Uterus (tissue), 4 donors: ENCODE results near the gene OST4. TPM values are rescaled to one million over a fixed set of nuclear protein-coding genes. Genes with fewer than 3 reads are reported as not detected.
A peak's percentile ranks its signal among the peaks of the same experiment; 100 is the strongest.

ENCODE experiments used
- DNase-seq, 2 donors: peaks; one replicate each; pipeline ENCODE4 v3.0.0-alpha.2; 2019 to 2020
- H3K27ac ChIP-seq, 2 donors: fragments of 200-600 bp; sonication (generic); 1 replicate in 1 of 2; 2 replicates in 1 of 2; pipeline ENCODE4 v1.5.1; 2016 to 2018
- H3K27me3 ChIP-seq, 2 donors: fragments of 200-600 bp; sonication (generic); one replicate each; pipeline ENCODE4 v1.5.1; 2018 to 2019; ENCODE audit warnings: control low read depth in 1 of 2
- H3K36me3 ChIP-seq, 2 donors: fragments of 200-600 bp; sonication (generic); one replicate each; pipeline ENCODE4 v1.5.1; 2019; ENCODE audit warnings: control low read depth in 1 of 2
- H3K4me1 ChIP-seq, 2 donors: fragments of 200-600 bp; sonication (generic); one replicate each; pipeline ENCODE4 v1.5.1; 2018 to 2019; ENCODE audit warnings: control low read depth in 1 of 2
- H3K4me3 ChIP-seq, 2 donors: fragments of 200-600 bp; sonication (generic); 1 replicate in 1 of 2; 2 replicates in 1 of 2; pipeline ENCODE4 v1.5.1; 2018 to 2019; ENCODE audit warnings: mild to moderate bottlenecking in 1 of 2
- H3K9me3 ChIP-seq, 2 donors: fragments of 200-600 bp; sonication (generic); one replicate each; pipeline ENCODE4 v1.5.1; 2019; ENCODE audit warnings: control low read depth in 1 of 2
- POLR2A ChIP-seq, 2 donors: fragments of 450-650 bp; IDR thresholded peaks; one replicate each; pipeline ENCODE4 v1.6.1; 2016; ENCODE audit warnings: antibody characterized with exemption in 2 of 2, mild to moderate bottlenecking in 1 of 2, moderate library complexity in 1 of 2
- intact Hi-C: fragments of 100-400 bp; cut with DNase I; formaldehyde crosslinking; loops from one replicate; pipeline ENCODE4 v1.15.1; 2023; ENCODE audit warnings: low total_unique reads
- total RNA-seq, 4 donors: library from RNA; depleted of rRNA in 3 of 4; stranded (reverse); fragments of >200 nt in 3 of 4; gene quantifications; one replicate each; pipeline versions ENCODE4 v1.1.0 to v1.2.4, GENCODE V29; 2014 to 2023
- TF ChIP-seq, protein P1 (sequence below), 4 experiments: fragments of 200-600 bp in 2 of 4; fragments of 450-650 bp in 2 of 4; sonication (generic) in 2 of 4; IDR thresholded peaks; one replicate each; pipeline ENCODE4 v1.5.1; 2016 to 2019; ENCODE audit warnings: antibody characterized with exemption in 4 of 4, mild to moderate bottlenecking in 2 of 4, moderate library complexity in 1 of 4
- donor health status: DM: yes; HTN: yes; CAD: no.

OST4 gene
- total RNA-seq, 4 donors from 2014 or later = 76.3 to 387 (median 237) TPM

GRCh38 chr2:27029051-27029450, 42.4 kb downstream of the OST4 start:
- Histone ChIP-seq H3K4me1 (peaks cover 0 to 6% of the 10 kb centered on the region in 2 donors), H3K36me3 (no peaks in the 10 kb centered on the region), H3K27ac (no peak overlapping the region), H3K4me3 (no peak overlapping the region), H3K27me3 (no peaks in the 10 kb centered on the region), H3K9me3 (no peaks in the 10 kb centered on the region)
- TF ChIP-seq, protein P1, sequence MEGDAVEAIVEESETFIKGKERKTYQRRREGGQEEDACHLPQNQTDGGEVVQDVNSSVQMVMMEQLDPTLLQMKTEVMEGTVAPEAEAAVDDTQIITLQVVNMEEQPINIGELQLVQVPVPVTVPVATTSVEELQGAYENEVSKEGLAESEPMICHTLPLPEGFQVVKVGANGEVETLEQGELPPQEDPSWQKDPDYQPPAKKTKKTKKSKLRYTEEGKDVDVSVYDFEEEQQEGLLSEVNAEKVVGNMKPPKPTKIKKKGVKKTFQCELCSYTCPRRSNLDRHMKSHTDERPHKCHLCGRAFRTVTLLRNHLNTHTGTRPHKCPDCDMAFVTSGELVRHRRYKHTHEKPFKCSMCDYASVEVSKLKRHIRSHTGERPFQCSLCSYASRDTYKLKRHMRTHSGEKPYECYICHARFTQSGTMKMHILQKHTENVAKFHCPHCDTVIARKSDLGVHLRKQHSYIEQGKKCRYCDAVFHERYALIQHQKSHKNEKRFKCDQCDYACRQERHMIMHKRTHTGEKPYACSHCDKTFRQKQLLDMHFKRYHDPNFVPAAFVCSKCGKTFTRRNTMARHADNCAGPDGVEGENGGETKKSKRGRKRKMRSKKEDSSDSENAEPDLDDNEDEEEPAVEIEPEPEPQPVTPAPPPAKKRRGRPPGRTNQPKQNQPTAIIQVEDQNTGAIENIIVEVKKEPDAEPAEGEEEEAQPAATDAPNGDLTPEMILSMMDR (IDR thresholded peaks at IDR 0.05) = no peak
- TF ChIP-seq POLR2A (IDR thresholded peaks at IDR 0.05) = no peak
- intact Hi-C loops = no loop called here
- no peak for DNase-seq

DNA sequence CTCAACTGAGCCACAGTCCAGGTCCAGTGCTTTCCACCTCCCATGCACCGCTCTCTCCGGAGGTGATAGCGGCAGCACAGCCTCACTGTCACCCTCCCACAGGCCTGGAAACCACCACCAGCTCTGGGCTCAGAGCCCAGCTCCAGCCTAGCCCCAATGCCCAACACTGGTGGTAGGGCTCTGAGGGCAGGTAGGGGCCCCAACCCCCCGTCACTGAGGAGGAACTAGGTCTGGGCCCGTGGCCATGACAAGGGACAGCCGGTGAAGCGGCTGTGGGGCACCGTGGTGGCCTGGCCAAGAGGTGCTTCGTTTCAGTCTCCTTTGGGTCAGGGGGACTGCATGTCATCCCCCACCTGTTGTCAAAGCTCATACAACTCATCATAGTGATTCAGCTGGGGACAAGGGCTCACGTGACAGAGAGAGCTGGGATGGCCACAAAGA, 44.2 kb downstream of the OST4 start:
- TF ChIP-seq, protein P1 (IDR thresholded peaks at IDR 0.05) = no peak
- no peak for TF ChIP-seq POLR2A (IDR thresholded peaks at IDR 0.05)
- intact Hi-C loops = no loop called here
- Histone ChIP-seq H3K27me3 (no peaks in the 10 kb centered on the region), H3K36me3 (no peaks in the 10 kb centered on the region), H3K4me1 (no peaks in the 10 kb centered on the region), H3K9me3 (no peaks in the 10 kb centered on the region), H3K27ac (no peak overlapping the region), H3K4me3 (no peak overlapping the region)
- no peak for DNase-seq

GRCh38 chr2:27025861-27026851, 45.3 kb downstream of the OST4 start:
- no peaks in the 10 kb centered on the region for H3K36me3 ChIP-seq
- H3K4me1 ChIP-seq = peaks cover 2 to 6% of the 10 kb centered on the region in 2 donors
- no peak overlapping the region for H3K27ac ChIP-seq
- no peak overlapping the region for H3K4me3 ChIP-seq
- intact Hi-C loops = no loop called here
- H3K9me3 ChIP-seq = no peaks in the 10 kb centered on the region
- TF ChIP-seq, protein P1 (IDR thresholded peaks at IDR 0.05) = no peak
- no peak for TF ChIP-seq POLR2A (IDR thresholded peaks at IDR 0.05)
- no peak for DNase-seq
- H3K27me3 ChIP-seq = no peaks in the 10 kb centered on the region

DNA sequence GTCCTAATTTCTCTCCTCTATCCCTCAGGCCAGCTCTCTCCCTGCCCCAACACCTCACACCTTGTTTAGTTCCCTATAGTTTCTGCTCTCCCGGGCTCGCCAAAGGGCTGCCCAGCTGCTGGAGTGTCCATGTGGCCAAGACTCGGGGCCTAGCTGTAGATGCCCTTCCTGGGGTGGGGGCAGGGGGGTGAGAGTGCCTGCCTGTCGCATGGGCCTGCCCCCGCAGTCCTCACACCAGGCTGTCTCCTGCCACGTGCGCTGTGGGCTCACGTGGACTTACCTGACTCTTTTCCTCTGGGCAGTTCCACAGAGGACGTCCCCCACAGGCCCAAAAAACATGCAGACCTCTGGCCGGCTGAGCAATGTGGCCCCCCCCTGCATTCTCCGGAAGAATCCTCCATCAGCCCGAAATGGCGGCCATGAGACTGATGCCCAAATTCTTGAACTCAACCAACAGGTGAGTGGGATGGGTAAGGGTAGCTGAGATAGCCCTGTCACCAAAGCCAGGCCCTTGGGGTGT, 46.1 kb downstream of the OST4 start:
- Histone ChIP-seq H3K4me1 (peaks cover 9 to 10% of the 10 kb centered on the region in 2 donors), H3K4me3 (no peak overlapping the region), H3K27me3 (no peaks in the 10 kb centered on the region), H3K27ac (no peak overlapping the region), H3K9me3 (no peaks in the 10 kb centered on the region), H3K36me3 (no peaks in the 10 kb centered on the region)
- DNase-seq = peak in 1 of 2 donors; percentile 8
- intact Hi-C loops = no loop called here
- TF ChIP-seq, protein P1 (IDR thresholded peaks at IDR 0.05) = no peak
- TF ChIP-seq POLR2A (IDR thresholded peaks at IDR 0.05) = no peak

GRCh38 chr2:27024812-27025211, 46.6 kb downstream of the OST4 start:
- DNase-seq = no peak
- Histone ChIP-seq H3K36me3 (no peaks in the 10 kb centered on the region), H3K4me1 (peaks cover 10 to 14% of the 10 kb centered on the region in 2 donors), H3K4me3 (no peak overlapping the region), H3K27me3 (no peaks in the 10 kb centered on the region), H3K9me3 (no peaks in the 10 kb centered on the region), H3K27ac (no peak overlapping the region)
- intact Hi-C loops = no loop called here
- no peak for TF ChIP-seq POLR2A (IDR thresholded peaks at IDR 0.05)
- TF ChIP-seq, protein P1 (IDR thresholded peaks at IDR 0.05) = no peak
